Measurements from ENCODE around the gene NRN1.

GRCh38 chr6:5999688-6000608 is 6.8 kb downstream of the NRN1 start:
- no peak for TF ChIP-seq POLR2A (IDR thresholded peaks at IDR 0.05)
- no peak for TF ChIP-seq CTCF (IDR thresholded peaks at IDR 0.05)
- TF ChIP-seq POLR2AphosphoS5 (IDR thresholded peaks at IDR 0.05), result no peak

All from prostate gland (tissue), 2 donors.